ENCODE data around the gene OLFML2A. TPM values are rescaled to one million over a fixed set of nuclear protein-coding genes. Genes with fewer than 3 reads are reported as not detected.

Gene OLFML2A
- total and polyA plus RNA-seq, 2 experiments from 2014 or later, result 2.2 to 3.4 TPM

DNA sequence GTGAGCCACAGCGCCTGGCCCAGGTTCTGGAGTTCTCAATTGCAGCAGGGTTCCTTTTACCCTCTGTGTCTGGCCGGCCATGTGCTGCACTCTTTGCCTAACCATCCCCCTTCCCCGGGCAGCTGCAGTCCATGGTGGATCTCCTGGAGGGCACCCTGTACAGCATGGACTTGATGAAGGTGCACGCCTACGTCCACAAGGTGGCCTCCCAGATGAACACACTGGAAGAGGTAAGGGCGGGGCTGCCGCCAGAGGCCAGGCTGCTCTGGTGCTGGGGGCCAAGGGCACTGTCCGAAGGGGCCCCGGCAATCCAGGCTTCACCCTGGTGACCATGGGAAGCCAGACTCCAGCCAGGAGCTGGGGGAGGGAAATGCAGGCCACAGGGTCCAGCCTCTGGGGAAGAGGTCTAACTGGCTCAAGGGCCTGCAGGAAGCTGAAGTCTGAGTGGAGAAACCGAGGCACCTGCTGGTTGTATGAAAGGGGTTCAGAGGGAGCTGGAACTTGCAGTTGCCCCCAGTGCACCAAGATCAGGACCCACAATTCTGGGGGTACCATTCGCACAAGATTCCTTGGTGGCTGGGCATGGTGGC, 18.1 kb downstream of the OLFML2A start:
- peak; percentile 56 for DNase-seq (ENCODE audit: low spot score)
- H3K4me1 ChIP-seq (ENCODE audit: insufficient read depth), result no peaks in the 10 kb centered on the region
- H2AFZ ChIP-seq, result no peak overlapping the region
- TF ChIP-seq, protein P1, sequence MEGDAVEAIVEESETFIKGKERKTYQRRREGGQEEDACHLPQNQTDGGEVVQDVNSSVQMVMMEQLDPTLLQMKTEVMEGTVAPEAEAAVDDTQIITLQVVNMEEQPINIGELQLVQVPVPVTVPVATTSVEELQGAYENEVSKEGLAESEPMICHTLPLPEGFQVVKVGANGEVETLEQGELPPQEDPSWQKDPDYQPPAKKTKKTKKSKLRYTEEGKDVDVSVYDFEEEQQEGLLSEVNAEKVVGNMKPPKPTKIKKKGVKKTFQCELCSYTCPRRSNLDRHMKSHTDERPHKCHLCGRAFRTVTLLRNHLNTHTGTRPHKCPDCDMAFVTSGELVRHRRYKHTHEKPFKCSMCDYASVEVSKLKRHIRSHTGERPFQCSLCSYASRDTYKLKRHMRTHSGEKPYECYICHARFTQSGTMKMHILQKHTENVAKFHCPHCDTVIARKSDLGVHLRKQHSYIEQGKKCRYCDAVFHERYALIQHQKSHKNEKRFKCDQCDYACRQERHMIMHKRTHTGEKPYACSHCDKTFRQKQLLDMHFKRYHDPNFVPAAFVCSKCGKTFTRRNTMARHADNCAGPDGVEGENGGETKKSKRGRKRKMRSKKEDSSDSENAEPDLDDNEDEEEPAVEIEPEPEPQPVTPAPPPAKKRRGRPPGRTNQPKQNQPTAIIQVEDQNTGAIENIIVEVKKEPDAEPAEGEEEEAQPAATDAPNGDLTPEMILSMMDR (IDR thresholded peaks at IDR 0.05; ENCODE audit: poor library complexity), result peak; percentile 21
- no peak for TF ChIP-seq EZH2 (IDR thresholded peaks at IDR 0.05; ENCODE audit: borderline replicate concordance)
- no peak overlapping the region for H3K4me2 ChIP-seq
- no peaks in the 10 kb centered on the region for H4K20me1 ChIP-seq (ENCODE audit: insufficient read depth, poor library complexity, severe bottlenecking)
- no peaks in the 10 kb centered on the region for H3K9me2 ChIP-seq (replicated peaks; ENCODE audit: insufficient read depth)
- H3K36me3 ChIP-seq (replicated peaks; ENCODE audit: insufficient read depth, low read depth), result no peaks in the 10 kb centered on the region
- no peaks in the 10 kb centered on the region for H3K79me2 ChIP-seq
- no peaks in the 10 kb centered on the region for H3K9me3 ChIP-seq (ENCODE audit: low read depth)
- H3K27me3 ChIP-seq, result no peaks in the 10 kb centered on the region
- WGBS (ENCODE audit: low lambda C conversion rate, missing lambda C conversion rate), result 73% methylated on average over 11 of the region's 11 CpGs
- no peak overlapping the region for H3K27ac ChIP-seq
- H3K4me3 ChIP-seq, result no peak overlapping the region

DNA sequence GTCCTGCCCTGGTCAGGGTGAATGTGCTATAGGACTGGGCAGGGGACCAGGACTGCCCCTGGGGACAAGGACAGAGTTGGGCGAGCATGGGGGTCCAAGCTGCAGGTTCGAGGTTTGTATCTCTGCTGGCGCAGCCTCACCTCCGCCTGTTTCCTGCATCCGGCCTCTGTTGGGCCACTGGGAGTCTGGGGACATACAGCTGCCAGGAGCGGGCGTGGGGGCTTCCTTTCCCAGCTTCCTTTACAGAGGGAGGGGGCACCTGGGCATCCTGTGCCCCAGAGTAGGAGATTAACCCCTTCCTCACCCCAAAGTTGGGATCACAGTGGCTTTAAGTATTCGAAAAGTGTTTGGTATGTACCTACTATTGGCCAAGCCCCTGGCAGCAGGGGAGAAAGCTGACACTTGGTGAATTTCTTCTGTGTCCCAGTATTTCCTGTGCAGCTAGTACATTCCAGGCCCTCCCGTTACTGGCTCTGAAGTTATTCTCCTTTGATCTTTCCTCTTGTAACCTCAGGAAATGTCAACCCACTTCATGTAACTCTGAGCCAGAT, 19.0 kb downstream of the OLFML2A start:
- Histone ChIP-seq H3K4me1 (ENCODE audit: insufficient read depth) (no peaks in the 10 kb centered on the region), H3K27me3 (no peaks in the 10 kb centered on the region), H3K4me2 (no peak overlapping the region), H3K79me2 (no peaks in the 10 kb centered on the region), H3K9me2 (replicated peaks; ENCODE audit: insufficient read depth) (no peaks in the 10 kb centered on the region), H3K9me3 (ENCODE audit: low read depth) (no peaks in the 10 kb centered on the region), H3K36me3 (replicated peaks; ENCODE audit: insufficient read depth, low read depth) (no peaks in the 10 kb centered on the region), H3K27ac (no peak overlapping the region), H4K20me1 (ENCODE audit: insufficient read depth, poor library complexity, severe bottlenecking) (no peaks in the 10 kb centered on the region), H3K4me3 (no peak overlapping the region), H2AFZ (no peak overlapping the region)
- WGBS (ENCODE audit: low lambda C conversion rate, missing lambda C conversion rate), result 80% methylated on average over 9 of the region's 9 CpGs
- no peak for DNase-seq (ENCODE audit: low spot score)
- TF ChIP-seq, protein P1 (IDR thresholded peaks at IDR 0.05; ENCODE audit: poor library complexity), result no peak
- TF ChIP-seq EZH2phosphoT487 (IDR thresholded peaks at IDR 0.05; ENCODE audit: low read depth, severe bottlenecking, unreplicated experiment) (no peak), EZH2 (IDR thresholded peaks at IDR 0.05; ENCODE audit: borderline replicate concordance) (no peak)

DNA sequence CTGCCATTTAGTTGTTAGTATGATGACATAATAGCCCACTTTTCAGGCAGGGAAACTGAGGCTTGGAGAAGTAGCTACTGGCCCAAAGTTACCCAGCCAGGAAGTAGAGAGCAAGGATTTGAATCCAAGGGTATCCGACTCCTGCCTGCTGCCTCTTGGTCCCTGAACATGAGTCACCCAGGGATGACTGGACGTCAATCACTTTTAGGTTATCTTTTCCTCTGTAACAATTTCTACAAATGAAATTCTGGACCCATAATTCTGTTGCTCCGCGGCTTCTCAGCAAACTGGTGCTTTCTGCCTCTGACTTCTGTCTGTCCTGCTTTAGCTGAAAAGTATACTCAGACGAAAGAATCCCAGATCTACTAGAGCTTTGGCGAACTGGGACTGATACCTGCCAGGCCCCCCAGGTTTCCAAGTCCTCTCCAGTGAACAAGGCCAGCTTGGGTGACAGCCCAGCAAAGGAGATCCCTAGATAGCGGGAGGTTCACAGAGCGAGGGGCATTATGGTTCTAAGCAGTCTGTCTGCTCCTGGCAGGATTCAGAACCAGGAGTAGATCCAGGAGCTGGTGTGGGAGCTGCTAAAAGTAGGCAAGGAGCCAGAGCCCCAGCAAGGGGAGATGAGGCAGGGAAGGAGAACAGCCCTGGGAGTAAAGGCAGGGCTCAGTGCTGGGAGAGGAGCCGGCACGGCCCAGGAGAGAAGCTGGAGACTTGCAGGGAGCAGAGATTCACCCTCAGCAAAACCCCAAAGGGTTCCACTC, 20.6 kb downstream of the OLFML2A start:
- Histone ChIP-seq H3K36me3 (replicated peaks; ENCODE audit: insufficient read depth, low read depth) (no peaks in the 10 kb centered on the region), H2AFZ (no peak overlapping the region), H3K4me2 (no peak overlapping the region), H3K79me2 (no peaks in the 10 kb centered on the region), H3K27ac (no peak overlapping the region), H3K4me1 (ENCODE audit: insufficient read depth) (no peaks in the 10 kb centered on the region), H3K4me3 (no peak overlapping the region), H3K9me2 (replicated peaks; ENCODE audit: insufficient read depth) (no peaks in the 10 kb centered on the region), H3K27me3 (no peaks in the 10 kb centered on the region), H3K9me3 (ENCODE audit: low read depth) (no peaks in the 10 kb centered on the region), H4K20me1 (ENCODE audit: insufficient read depth, poor library complexity, severe bottlenecking) (no peaks in the 10 kb centered on the region)
- DNase-seq (ENCODE audit: low spot score), result no peak
- TF ChIP-seq EZH2phosphoT487 (IDR thresholded peaks at IDR 0.05; ENCODE audit: low read depth, severe bottlenecking, unreplicated experiment) (no peak), EZH2 (IDR thresholded peaks at IDR 0.05; ENCODE audit: borderline replicate concordance) (no peak)
- TF ChIP-seq, protein P1 (IDR thresholded peaks at IDR 0.05; ENCODE audit: poor library complexity), result no peak
- WGBS (ENCODE audit: low lambda C conversion rate, missing lambda C conversion rate), result 85% methylated on average over 10 of the region's 10 CpGs

Measured in hepatocyte (in vitro differentiated cells).